Measurements from ENCODE around the gene CSF1.

- TF ChIP-seq SUZ12 (IDR thresholded peaks at IDR 0.05; ENCODE audit: extremely low read depth, insufficient read depth, insufficient read length) (no peak), ZNF274 (IDR thresholded peaks at IDR 0.05; ENCODE audit: low read depth, low read length) (no peak), YY1 (IDR thresholded peaks at IDR 0.05; ENCODE audit: insufficient read depth, insufficient read length) (no peak)
These were observed 35.9 kb downstream of the CSF1 start for GRCh38 chr1:109946511-109946910.
